CD8-positive, alpha-beta memory T cell (primary cell): Measurements from ENCODE around the gene SULT2B1. TPM values are rescaled to one million over a fixed set of nuclear protein-coding genes. Genes with fewer than 3 reads are reported as not detected.

Experiments
- CTCF ChIA-PET: fragments of 350-600 bp; sonication (Branson Sonifier 250); formaldehyde crosslinking; loops from one replicate; lab custom pipeline; 2021; ENCODE audit warnings: antibody characterized with exemption; lab: Charles Lee
- POLR2A ChIA-PET: fragments of 350-600 bp; sonication (Branson Sonifier 250); formaldehyde crosslinking; loops from one replicate; lab custom pipeline; 2021; ENCODE audit warnings: antibody characterized with exemption; lab: Charles Lee
- DNase-seq, 5 donors: peaks; one replicate each; pipeline versions ENCODE4 v3.0.0 to v3.0.0-alpha.2; 2020 to 2022; ENCODE audit warnings: mixed read lengths in 1 of 5
- H3K27ac ChIP-seq: one replicate; pipeline ENCODE4 v1.7.0; 2013; ENCODE audit warnings: low read depth, mild to moderate bottlenecking, low read length, moderate library complexity
- H3K27me3 ChIP-seq: 2 replicates; pipeline ENCODE4 v1.7.0; 2013; ENCODE audit warnings: low read length, mild to moderate bottlenecking; ENCODE audit not compliant: insufficient read depth, poor library complexity, severe bottlenecking
- H3K36me3 ChIP-seq: 2 replicates; pipeline ENCODE4 v1.7.0; 2013; ENCODE audit warnings: mild to moderate bottlenecking, low read length, moderate library complexity; ENCODE audit not compliant: insufficient read depth
- H3K4me1 ChIP-seq: 2 replicates; pipeline ENCODE4 v1.7.0; 2013; ENCODE audit warnings: mild to moderate bottlenecking, low read length, moderate library complexity; ENCODE audit not compliant: insufficient read depth
- H3K4me3 ChIP-seq: 2 replicates; pipeline ENCODE4 v1.7.0; 2013; ENCODE audit warnings: mild to moderate bottlenecking, low read length
- H3K9me3 ChIP-seq: 2 replicates; pipeline ENCODE4 v1.7.0; 2013; ENCODE audit warnings: mild to moderate bottlenecking, low read length
- H3K27ac Mint-ChIP-seq, 8 donors: one replicate each; pipeline ENCODE4 v1.8.0; 2020 to 2021; ENCODE audit warnings: mixed read lengths in 8 of 8, mild to moderate bottlenecking in 6 of 8, inconsistent platforms in 3 of 8, moderate library complexity in 3 of 8
- H3K27me3 Mint-ChIP-seq, 2 donors: one replicate each; pipeline ENCODE4 v1.8.0; 2020 to 2021; ENCODE audit warnings: mixed read lengths in 2 of 2, mild to moderate bottlenecking in 1 of 2, moderate library complexity in 1 of 2
- H3K36me3 Mint-ChIP-seq, 3 donors: one replicate each; pipeline ENCODE4 v1.8.0; 2020 to 2021; ENCODE audit warnings: mixed read lengths in 3 of 3, inconsistent platforms in 1 of 3, mild to moderate bottlenecking in 1 of 3
- H3K4me1 Mint-ChIP-seq, 3 donors: one replicate each; pipeline ENCODE4 v1.8.0; 2020 to 2021; ENCODE audit warnings: mixed read lengths in 3 of 3, inconsistent platforms in 1 of 3, mild to moderate bottlenecking in 1 of 3
- H3K4me3 Mint-ChIP-seq, 7 donors: one replicate each; pipeline ENCODE4 v1.8.0; 2020 to 2021; ENCODE audit warnings: mixed read lengths in 7 of 7, mild to moderate bottlenecking in 6 of 7, moderate library complexity in 4 of 7, inconsistent platforms in 2 of 7
- H3K9me3 Mint-ChIP-seq, 5 donors: one replicate each; pipeline ENCODE4 v1.8.0; 2020 to 2022; ENCODE audit warnings: mixed read lengths in 5 of 5, mild to moderate bottlenecking in 3 of 5, moderate library complexity in 2 of 5, inconsistent platforms in 1 of 5
- polyA plus RNA-seq: library from polyadenylated mRNA; unstranded; fragments of 300-500 nt; fragmentation: Illumina TruSeq; gene quantifications from one replicate; pipeline ENCODE4 v1.2.3, GENCODE V29; 2021
- total RNA-seq, 2 experiments: library from RNA; stranded (reverse); gene quantifications; one replicate each; pipeline ENCODE4 v1.2.3, GENCODE V29; 2021

Gene SULT2B1
- total and polyA plus RNA-seq, 3 experiments from 2014 or later: not detected

DNA sequence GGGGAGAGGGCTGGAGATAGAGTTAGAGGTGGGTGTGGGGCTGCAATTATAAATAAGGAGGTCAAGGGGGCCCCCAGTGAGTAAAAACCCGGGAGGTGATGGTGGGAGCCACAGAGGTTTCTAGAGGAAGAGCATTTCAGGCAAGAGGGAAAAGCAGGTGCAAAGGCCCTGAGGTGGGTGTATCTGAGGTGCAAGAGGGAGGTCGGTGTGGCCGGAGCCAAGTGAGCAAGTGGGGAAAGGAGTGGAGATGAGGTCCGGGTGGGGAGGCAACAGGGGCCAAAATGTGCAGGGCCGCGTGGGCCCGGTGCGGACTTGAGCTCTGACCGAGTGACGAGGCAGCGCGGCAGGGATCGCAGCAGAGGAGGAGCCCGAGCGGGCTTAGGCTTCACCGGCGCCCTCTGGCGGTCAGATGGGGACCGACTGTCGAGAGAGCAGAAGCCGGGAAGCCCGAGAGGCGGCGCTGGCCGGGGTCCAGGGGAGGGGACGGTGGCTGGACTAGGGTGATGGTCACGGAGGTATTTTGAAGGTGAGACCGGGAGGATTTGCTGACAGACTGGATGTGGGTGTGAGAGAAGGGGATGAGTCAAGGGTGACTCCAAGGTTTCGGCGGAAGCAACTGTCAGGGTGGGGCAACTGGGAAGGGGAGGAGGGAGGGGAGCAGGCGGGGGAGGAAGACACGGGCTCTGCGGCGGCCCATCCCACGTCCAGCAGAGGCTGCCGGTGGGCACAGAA is 36.9 kb downstream of the SULT2B1 start:
- no peaks in the 10 kb centered on the region for H3K36me3 ChIP-seq
- no peaks in the 10 kb centered on the region for H3K27me3 ChIP-seq
- H3K9me3 ChIP-seq: no peaks in the 10 kb centered on the region
- H3K27ac Mint-ChIP-seq: peak overlapping the region in 5 of 8 donors; percentile 11 to 78 (median 48)
- ChIA-PET POLR2A (interaction anchor here (0.6 kb wide), 1 partner anchor 57 kb away, joined by 3 read pairs; no protein-coding TSS in a partner anchor), CTCF (interaction anchor here (0.7 to 11.2 kb wide), 13 partner anchors 9 to 256 kb away, joined by 3 to 152 read pairs (median 3); partner anchors contain the start of gene SPACA4)
- DNase-seq: peak; percentile 72 to 88 (median 80)
- H3K36me3 Mint-ChIP-seq: no peaks in the 10 kb centered on the region
- H3K4me3 Mint-ChIP-seq: peak overlapping the region; percentile 46 to 81 (median 65)
- H3K27ac ChIP-seq: no peak overlapping the region
- H3K4me1 ChIP-seq: peaks cover 6% of the 10 kb centered on the region
- peaks cover 2 to 10% of the 10 kb centered on the region in 2 donors for H3K27me3 Mint-ChIP-seq
- H3K4me3 ChIP-seq: peak overlapping the region; percentile 52
- peaks cover 10 to 17% (median 15%) of the 10 kb centered on the region in 3 donors for H3K4me1 Mint-ChIP-seq
- no peaks in the 10 kb centered on the region for H3K9me3 Mint-ChIP-seq

DNA sequence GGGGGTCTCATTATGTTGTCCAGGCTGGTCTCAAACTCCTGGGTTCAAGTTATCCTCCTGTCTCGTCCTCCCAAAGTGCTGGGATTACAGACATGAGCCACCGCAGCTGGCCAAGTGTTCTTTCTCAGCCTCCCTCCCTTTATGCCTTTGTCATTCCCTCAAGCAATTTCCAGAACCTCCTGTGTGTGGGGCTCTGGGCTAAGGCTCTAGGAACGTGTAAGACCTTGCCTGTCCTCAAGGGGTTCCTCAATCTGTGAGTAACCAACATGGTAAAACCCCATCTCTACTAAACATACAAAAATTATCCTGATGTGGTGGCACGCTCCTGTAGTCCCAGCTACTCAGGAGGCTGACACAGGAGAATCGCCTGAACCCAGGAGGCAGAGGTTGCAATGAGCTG is 39.0 kb downstream of the SULT2B1 start:
- H3K36me3 Mint-ChIP-seq: peaks cover 0 to 2% (median 0%) of the 10 kb centered on the region in 3 donors
- peaks cover 8 to 18% (median 16%) of the 10 kb centered on the region in 3 donors for H3K4me1 Mint-ChIP-seq
- POLR2A ChIA-PET: no interaction called here
- DNase-seq: no peak
- no peak overlapping the region for H3K4me3 ChIP-seq
- peak overlapping the region in 1 of 8 donors; percentile 32 for H3K27ac Mint-ChIP-seq
- H3K27me3 Mint-ChIP-seq: peaks cover 2 to 5% of the 10 kb centered on the region in 2 donors
- H3K4me1 ChIP-seq: peaks cover 6% of the 10 kb centered on the region
- H3K4me3 Mint-ChIP-seq: no peak overlapping the region
- no peak overlapping the region for H3K27ac ChIP-seq
- CTCF ChIA-PET: interaction anchor here (11.2 kb wide), 1 partner anchor 84 kb away, joined by 152 read pairs; no protein-coding TSS in a partner anchor
- no peaks in the 10 kb centered on the region for H3K36me3 ChIP-seq
- H3K9me3 Mint-ChIP-seq: no peaks in the 10 kb centered on the region
- H3K27me3 ChIP-seq: no peaks in the 10 kb centered on the region
- no peaks in the 10 kb centered on the region for H3K9me3 ChIP-seq

- CTCF ChIA-PET: interaction anchor here (1.1 to 2.0 kb wide), 6 partner anchors 13 to 261 kb away, joined by 3 to 8 read pairs (median 5); no protein-coding TSS in a partner anchor
- H3K27me3 Mint-ChIP-seq: peaks cover 0 to 4% of the 10 kb centered on the region in 2 donors
- peaks cover 6% of the 10 kb centered on the region for H3K4me1 ChIP-seq
- H3K36me3 ChIP-seq: no peaks in the 10 kb centered on the region
- H3K9me3 ChIP-seq: no peaks in the 10 kb centered on the region
- no peak overlapping the region for H3K4me3 ChIP-seq
- POLR2A ChIA-PET: interaction anchor here (0.8 kb wide), 1 partner anchor 81 kb away, joined by 3 read pairs; no protein-coding TSS in a partner anchor
- H3K4me1 Mint-ChIP-seq: peaks cover 4 to 18% (median 5%) of the 10 kb centered on the region in 3 donors
- peaks cover 0 to 2% (median 0%) of the 10 kb centered on the region in 3 donors for H3K36me3 Mint-ChIP-seq
- no peak for DNase-seq
- no peak overlapping the region for H3K27ac ChIP-seq
- H3K27ac Mint-ChIP-seq: peak overlapping the region in 7 of 8 donors; percentile 3 to 97 (median 70)
- H3K9me3 Mint-ChIP-seq: no peaks in the 10 kb centered on the region
- H3K4me3 Mint-ChIP-seq: peak overlapping the region in 4 of 7 donors; percentile 10 to 58 (median 42)
- no peaks in the 10 kb centered on the region for H3K27me3 ChIP-seq
These were observed 43.2 kb downstream of the SULT2B1 start for GRCh38 chr19:48595171-48595570.

DNA sequence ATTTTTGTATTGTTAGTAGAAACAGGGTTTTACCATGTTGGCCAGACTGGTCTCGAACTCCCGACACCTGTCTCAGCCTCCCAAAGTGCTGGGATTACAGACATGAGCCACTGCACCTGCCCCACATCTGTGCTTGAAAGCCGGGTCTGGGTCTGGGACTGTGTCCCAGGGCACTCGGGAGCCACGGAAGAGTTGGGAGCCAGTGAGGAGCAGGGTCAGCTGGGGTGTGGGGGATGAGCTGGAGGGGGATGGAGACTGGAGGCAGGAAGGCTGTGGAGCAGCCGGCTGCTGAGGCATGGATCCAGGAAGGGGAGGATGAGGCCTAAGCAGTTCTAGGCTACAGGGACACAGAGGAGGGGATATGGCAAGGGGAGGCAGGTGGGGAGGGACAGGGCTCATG is 43.9 kb downstream of the SULT2B1 start:
- Mint-ChIP-seq H3K36me3 (peaks cover 0 to 2% (median 0%) of the 10 kb centered on the region in 3 donors), H3K27ac (peak overlapping the region in 3 of 8 donors; percentile 10 to 76 (median 33)), H3K27me3 (peaks cover 0 to 4% of the 10 kb centered on the region in 2 donors), H3K4me3 (peak overlapping the region in 3 of 7 donors; percentile 17 to 58 (median 37)), H3K9me3 (no peaks in the 10 kb centered on the region), H3K4me1 (peaks cover 4 to 18% (median 5%) of the 10 kb centered on the region in 3 donors)
- H3K27me3 ChIP-seq: no peaks in the 10 kb centered on the region
- H3K4me3 ChIP-seq: no peak overlapping the region
- no peaks in the 10 kb centered on the region for H3K9me3 ChIP-seq
- ChIA-PET CTCF (interaction anchor here (1.1 to 1.6 kb wide), 4 partner anchors 12 to 262 kb away, joined by 3 to 8 read pairs (median 6); no protein-coding TSS in a partner anchor), POLR2A (interaction anchor here (0.8 kb wide), 1 partner anchor 82 kb away, joined by 3 read pairs; no protein-coding TSS in a partner anchor)
- H3K4me1 ChIP-seq: peaks cover 6% of the 10 kb centered on the region
- DNase-seq: no peak
- no peaks in the 10 kb centered on the region for H3K36me3 ChIP-seq
- H3K27ac ChIP-seq: no peak overlapping the region

GRCh38 chr19:48596237-48596636 is 44.3 kb downstream of the SULT2B1 start:
- peak overlapping the region in 4 of 7 donors; percentile 26 to 54 (median 38) for H3K4me3 Mint-ChIP-seq
- DNase-seq: no peak
- H3K4me1 Mint-ChIP-seq: peaks cover 4 to 18% (median 5%) of the 10 kb centered on the region in 3 donors
- Histone ChIP-seq H3K27me3 (no peaks in the 10 kb centered on the region), H3K4me3 (no peak overlapping the region), H3K27ac (no peak overlapping the region), H3K4me1 (peaks cover 6% of the 10 kb centered on the region), H3K36me3 (no peaks in the 10 kb centered on the region), H3K9me3 (no peaks in the 10 kb centered on the region)
- no peaks in the 10 kb centered on the region for H3K9me3 Mint-ChIP-seq
- peaks cover 0 to 2% (median 0%) of the 10 kb centered on the region in 3 donors for H3K36me3 Mint-ChIP-seq
- H3K27ac Mint-ChIP-seq: peak overlapping the region in 4 of 8 donors; percentile 55 to 83 (median 76)
- ChIA-PET CTCF (interaction anchor here (1.5 kb wide), 1 partner anchor 12 kb away, joined by 6 read pairs; no protein-coding TSS in a partner anchor), POLR2A (no interaction called here)
- peaks cover 0 to 4% of the 10 kb centered on the region in 2 donors for H3K27me3 Mint-ChIP-seq

- no peaks in the 10 kb centered on the region for H3K27me3 ChIP-seq
- no peaks in the 10 kb centered on the region for H3K36me3 ChIP-seq
- Mint-ChIP-seq H3K9me3 (no peaks in the 10 kb centered on the region), H3K27me3 (peaks cover 0 to 4% of the 10 kb centered on the region in 2 donors), H3K4me3 (peak overlapping the region; percentile 62 to 83 (median 68)), H3K4me1 (peaks cover 4 to 18% (median 5%) of the 10 kb centered on the region in 3 donors), H3K36me3 (peaks cover 0 to 2% (median 0%) of the 10 kb centered on the region in 3 donors), H3K27ac (peak overlapping the region; percentile 69 to 90 (median 82))
- H3K9me3 ChIP-seq: no peaks in the 10 kb centered on the region
- ChIA-PET POLR2A (interaction anchor here (0.7 to 1.1 kb wide), 2 partner anchors 13 to 264 kb away, joined by 6 to 8 read pairs; no protein-coding TSS in a partner anchor), CTCF (no interaction called here)
- H3K4me3 ChIP-seq: peak overlapping the region; percentile 34
- peaks cover 6% of the 10 kb centered on the region for H3K4me1 ChIP-seq
- peak overlapping the region; percentile 43 for H3K27ac ChIP-seq
- DNase-seq: peak; percentile 18 to 60 (median 43)
These were observed 44.9 kb downstream of the SULT2B1 start for GRCh38 chr19:48596679-48597465.

DNA sequence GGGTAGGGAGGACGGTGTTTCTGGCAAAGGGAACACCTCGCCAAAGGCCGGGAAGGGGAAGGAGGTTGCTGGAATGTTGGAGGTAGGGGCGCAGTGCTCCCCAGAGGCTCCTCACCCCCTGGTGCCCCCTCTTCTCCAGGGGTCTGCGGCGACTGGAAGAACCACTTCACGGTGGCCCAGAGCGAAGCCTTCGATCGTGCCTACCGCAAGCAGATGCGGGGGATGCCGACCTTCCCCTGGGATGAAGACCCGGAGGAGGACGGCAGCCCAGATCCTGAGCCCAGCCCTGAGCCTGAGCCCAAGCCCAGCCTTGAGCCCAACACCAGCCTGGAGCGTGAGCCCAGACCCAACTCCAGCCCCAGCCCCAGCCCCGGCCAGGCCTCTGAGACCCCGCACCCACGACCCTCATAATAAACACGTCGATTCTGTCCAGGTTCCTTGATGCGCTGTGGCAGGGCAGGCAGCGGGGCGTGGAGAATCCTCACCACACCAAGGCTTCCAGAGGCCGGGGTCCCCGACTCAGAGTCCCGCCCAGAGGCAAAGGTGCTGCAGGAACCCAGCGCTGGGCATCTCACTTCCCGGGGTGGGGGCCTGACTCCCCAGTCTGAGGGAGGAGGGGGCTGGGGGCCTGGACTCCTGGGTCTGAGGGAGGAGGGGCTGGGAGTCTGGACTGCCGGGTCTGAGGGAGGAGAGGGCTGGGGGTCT is 47.2 kb downstream of the SULT2B1 start:
- H3K27me3 ChIP-seq: no peaks in the 10 kb centered on the region
- H3K9me3 Mint-ChIP-seq: no peaks in the 10 kb centered on the region
- H3K4me1 Mint-ChIP-seq: peaks cover 4 to 14% (median 5%) of the 10 kb centered on the region in 3 donors
- DNase-seq: no peak
- H3K27ac ChIP-seq: no peak overlapping the region
- H3K36me3 ChIP-seq: no peaks in the 10 kb centered on the region
- H3K4me3 Mint-ChIP-seq: no peak overlapping the region
- peak overlapping the region in 1 of 8 donors; percentile 14 for H3K27ac Mint-ChIP-seq
- H3K9me3 ChIP-seq: no peaks in the 10 kb centered on the region
- peaks cover 6% of the 10 kb centered on the region for H3K4me1 ChIP-seq
- POLR2A ChIA-PET: no interaction called here
- peaks cover 0 to 4% of the 10 kb centered on the region in 2 donors for H3K27me3 Mint-ChIP-seq
- CTCF ChIA-PET: no interaction called here
- H3K4me3 ChIP-seq: no peak overlapping the region
- peaks cover 0 to 2% (median 0%) of the 10 kb centered on the region in 3 donors for H3K36me3 Mint-ChIP-seq
